Gastrocnemius medialis (tissue), 4 donors: ENCODE measurements around the gene IRF2. TPM values are rescaled to one million over a fixed set of nuclear protein-coding genes. Genes with fewer than 3 reads are reported as not detected.

ENCODE experiments used
- ATAC-seq, 2 donors: fragments of 150-250 bp; one replicate each; pipeline ENCODE4 v1.9.1; 2016
- DNase-seq, 2 donors: peaks; one replicate each; pipeline ENCODE4 v3.0.0-alpha.2; 2019
- H3K27ac ChIP-seq, 4 donors: fragments of 200-600 bp; sonication (generic); 1 replicate in 1 of 4; 2 replicates in 3 of 4; pipeline ENCODE4 v1.5.1; 2016 to 2018; ENCODE audit warnings: mild to moderate bottlenecking in 2 of 4, moderate library complexity in 1 of 4
- H3K27me3 ChIP-seq, 3 donors: fragments of 200-600 bp; sonication (generic) in 2 of 3; 1 replicate in 1 of 3; 2 replicates in 2 of 3; pipeline versions ENCODE4 v1.5.1 to v1.6.0; 2016 to 2019; ENCODE audit warnings: mild to moderate bottlenecking in 1 of 3, moderate library complexity in 1 of 3
- H3K36me3 ChIP-seq, 2 donors: fragments of 200-600 bp; sonication (generic) in 1 of 2; one replicate each; pipeline ENCODE4 v1.5.1; 2017 to 2018
- H3K4me1 ChIP-seq, 2 donors: fragments of 200-600 bp; sonication (generic) in 1 of 2; one replicate each; pipeline ENCODE4 v1.5.1; 2016 to 2017; ENCODE audit warnings: mild to moderate bottlenecking in 2 of 2
- H3K4me3 ChIP-seq, 4 donors: fragments of 200-600 bp; sonication (generic) in 3 of 4; 1 replicate in 1 of 4; 2 replicates in 3 of 4; pipeline ENCODE4 v1.5.1; 2016 to 2019; ENCODE audit warnings: mild to moderate bottlenecking in 2 of 4
- H3K9me3 ChIP-seq, 3 donors: fragments of 200-600 bp; sonication (generic) in 2 of 3; 1 replicate in 1 of 3; 2 replicates in 2 of 3; pipeline ENCODE4 v1.5.1; 2016 to 2019
- POLR2A ChIP-seq, 2 donors: fragments of 450-650 bp; IDR thresholded peaks; one replicate each; pipeline ENCODE4 v1.6.1; 2017; ENCODE audit warnings: antibody characterized with exemption in 2 of 2, mild to moderate bottlenecking in 2 of 2, moderate library complexity in 2 of 2
- in situ Hi-C, 4 donors: fragments of 200-750 bp; cut with MboI; loops; one replicate each; pipeline versions ENCODE4 v1.15.0 to v1.8.0; 2017; ENCODE audit warnings: low sequenced_read_pairs in 4 of 4
- intact Hi-C: fragments of 100-400 bp; cut with DNase I; formaldehyde crosslinking; loops from one replicate; pipeline ENCODE4 v1.15.1; 2023; ENCODE audit warnings: low total_unique reads
- total RNA-seq, 4 donors: library from RNA; depleted of rRNA; stranded (reverse); fragments of >200 nt; gene quantifications; one replicate each; pipeline versions ENCODE4 v1.1.0 to v1.2.3, GENCODE V29; 2016
- TF ChIP-seq, protein P1 (sequence below), 5 experiments: fragments of 450-650 bp in 3 of 5; fragments of 200-600 bp in 2 of 5; sonication (generic) in 2 of 5; IDR thresholded peaks in 4 of 5; conservative IDR thresholded peaks in 1 of 5; 1 replicate in 4 of 5; 2 replicates in 1 of 5; pipeline ENCODE4 v1.5.1; 2016 to 2019; ENCODE audit warnings: antibody characterized with exemption in 5 of 5, mild to moderate bottlenecking in 3 of 5, moderate library complexity in 3 of 5

Gene IRF2
- total RNA-seq, 4 donors from 2014 or later = 20.9 to 37.1 (median 32.8) TPM

GRCh38 chr4:184373886-184374405 lies 100.4 kb downstream of the IRF2 start:
- H3K27me3 ChIP-seq = no peaks in the 10 kb centered on the region
- H3K36me3 ChIP-seq = no peaks in the 10 kb centered on the region
- in situ Hi-C loops (no loop called here), intact Hi-C loops (no loop called here)
- no peaks in the 10 kb centered on the region for H3K9me3 ChIP-seq
- H3K27ac ChIP-seq = no peak overlapping the region
- no peaks in the 10 kb centered on the region for H3K4me1 ChIP-seq
- no peak for TF ChIP-seq POLR2A (IDR thresholded peaks at IDR 0.05)
- TF ChIP-seq, protein P1, sequence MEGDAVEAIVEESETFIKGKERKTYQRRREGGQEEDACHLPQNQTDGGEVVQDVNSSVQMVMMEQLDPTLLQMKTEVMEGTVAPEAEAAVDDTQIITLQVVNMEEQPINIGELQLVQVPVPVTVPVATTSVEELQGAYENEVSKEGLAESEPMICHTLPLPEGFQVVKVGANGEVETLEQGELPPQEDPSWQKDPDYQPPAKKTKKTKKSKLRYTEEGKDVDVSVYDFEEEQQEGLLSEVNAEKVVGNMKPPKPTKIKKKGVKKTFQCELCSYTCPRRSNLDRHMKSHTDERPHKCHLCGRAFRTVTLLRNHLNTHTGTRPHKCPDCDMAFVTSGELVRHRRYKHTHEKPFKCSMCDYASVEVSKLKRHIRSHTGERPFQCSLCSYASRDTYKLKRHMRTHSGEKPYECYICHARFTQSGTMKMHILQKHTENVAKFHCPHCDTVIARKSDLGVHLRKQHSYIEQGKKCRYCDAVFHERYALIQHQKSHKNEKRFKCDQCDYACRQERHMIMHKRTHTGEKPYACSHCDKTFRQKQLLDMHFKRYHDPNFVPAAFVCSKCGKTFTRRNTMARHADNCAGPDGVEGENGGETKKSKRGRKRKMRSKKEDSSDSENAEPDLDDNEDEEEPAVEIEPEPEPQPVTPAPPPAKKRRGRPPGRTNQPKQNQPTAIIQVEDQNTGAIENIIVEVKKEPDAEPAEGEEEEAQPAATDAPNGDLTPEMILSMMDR (IDR thresholded peaks at IDR 0.05 in 4 of 5, conservative IDR thresholded peaks at IDR 0.05 in 1 of 5) = no peak
- DNase-seq (no peak), ATAC-seq (no peak)
- no peak overlapping the region for H3K4me3 ChIP-seq

DNA sequence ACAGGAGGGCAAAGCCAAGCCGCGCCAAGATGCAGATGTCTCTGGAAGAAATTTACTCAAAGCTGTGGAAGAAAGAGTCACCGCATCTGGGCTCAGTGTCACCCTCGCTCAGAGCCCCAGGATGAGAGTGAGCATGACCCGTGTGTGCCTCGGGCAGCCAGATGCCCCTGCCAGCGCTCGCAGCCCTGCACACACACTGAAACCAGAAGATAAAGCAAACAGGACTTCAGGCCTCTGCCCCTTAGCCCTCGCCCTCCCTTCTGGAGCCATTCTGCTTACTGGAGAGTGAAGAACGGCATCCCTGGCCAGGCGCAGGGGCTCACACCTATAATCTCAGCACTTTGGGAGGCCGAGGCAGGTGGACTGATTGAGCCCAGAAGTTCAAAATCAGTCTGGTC lies 103.0 kb downstream of the IRF2 start:
- H3K27ac ChIP-seq = no peak overlapping the region

GRCh38 chr4:184370711-184371389 lies 103.5 kb downstream of the IRF2 start:
- H3K4me3 ChIP-seq = no peak overlapping the region
- in situ Hi-C loops (no loop called here), intact Hi-C loops (no loop called here)
- no peaks in the 10 kb centered on the region for H3K9me3 ChIP-seq
- no peaks in the 10 kb centered on the region for H3K36me3 ChIP-seq
- DNase-seq = no peak
- H3K27ac ChIP-seq = no peak overlapping the region
- no peak for ATAC-seq
- no peaks in the 10 kb centered on the region for H3K4me1 ChIP-seq
- TF ChIP-seq, protein P1 (IDR thresholded peaks at IDR 0.05 in 4 of 5, conservative IDR thresholded peaks at IDR 0.05 in 1 of 5) = no peak
- no peak for TF ChIP-seq POLR2A (IDR thresholded peaks at IDR 0.05)
- no peaks in the 10 kb centered on the region for H3K27me3 ChIP-seq

More for the DNA sequence above, 103.0 kb downstream of the IRF2 start:
- H3K36me3 ChIP-seq = no peaks in the 10 kb centered on the region
- DNase-seq = no peak
- intact Hi-C loops (no loop called here), in situ Hi-C loops (no loop called here)
- no peak for ATAC-seq
- H3K4me3 ChIP-seq = no peak overlapping the region
- H3K4me1 ChIP-seq = no peaks in the 10 kb centered on the region
- H3K9me3 ChIP-seq = no peaks in the 10 kb centered on the region
- TF ChIP-seq POLR2A (IDR thresholded peaks at IDR 0.05) = no peak
- TF ChIP-seq, protein P1 (IDR thresholded peaks at IDR 0.05 in 4 of 5, conservative IDR thresholded peaks at IDR 0.05 in 1 of 5) = no peak
- H3K27me3 ChIP-seq = no peaks in the 10 kb centered on the region

DNA sequence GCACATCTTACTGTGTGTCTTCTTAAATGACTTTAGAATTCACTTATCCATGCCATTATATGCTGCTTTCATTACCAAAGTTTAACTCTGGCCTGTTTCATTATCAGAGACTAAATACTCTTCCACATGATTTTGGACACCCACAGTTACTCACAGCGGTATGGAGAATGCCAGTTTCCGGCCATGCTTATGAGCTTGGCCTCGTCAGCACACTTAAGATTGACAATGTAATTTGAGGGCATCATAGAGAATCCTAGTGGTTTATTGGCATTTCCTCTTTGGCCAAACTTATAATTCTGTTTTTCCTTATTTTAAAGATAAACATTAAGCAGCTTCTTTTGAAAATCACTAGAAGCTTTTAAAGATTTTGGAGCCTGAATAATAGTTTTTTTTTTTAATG lies 104.5 kb downstream of the IRF2 start:
- in situ Hi-C loops = no loop called here

More for the DNA sequence above, 104.5 kb downstream of the IRF2 start:
- no peak overlapping the region for H3K4me3 ChIP-seq
- TF ChIP-seq, protein P1 (IDR thresholded peaks at IDR 0.05 in 4 of 5, conservative IDR thresholded peaks at IDR 0.05 in 1 of 5) = no peak
- ATAC-seq (no peak), DNase-seq (no peak)
- no peaks in the 10 kb centered on the region for H3K36me3 ChIP-seq
- no peaks in the 10 kb centered on the region for H3K9me3 ChIP-seq
- intact Hi-C loops = no loop called here
- no peaks in the 10 kb centered on the region for H3K27me3 ChIP-seq
- H3K27ac ChIP-seq = no peak overlapping the region
- no peaks in the 10 kb centered on the region for H3K4me1 ChIP-seq
